ENCODE measurements around the gene TMEM212.

Gene TMEM212

DNA sequence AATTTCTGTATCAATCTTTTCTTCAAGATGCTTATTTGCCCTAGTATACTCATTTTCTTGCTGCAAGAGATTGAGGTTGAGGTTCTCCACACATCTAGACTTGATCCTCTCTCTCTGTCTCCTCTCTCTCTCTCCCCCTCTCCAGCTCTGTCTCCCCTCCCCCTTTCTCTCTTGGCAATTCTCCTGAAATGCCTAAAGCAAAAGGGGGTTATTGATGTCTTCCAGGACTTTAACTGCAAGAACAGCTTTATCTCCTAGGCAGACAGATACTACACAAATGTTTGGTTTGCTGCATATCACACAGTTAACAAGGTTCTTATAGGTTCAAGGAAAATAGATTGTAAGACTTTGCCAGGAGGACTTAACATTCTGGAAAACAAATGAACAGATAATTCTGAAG, 52.1 kb downstream of the TMEM212 start:
- TF ChIP-seq EZH2phosphoT487 (IDR thresholded peaks at IDR 0.05; ENCODE audit: borderline replicate concordance) (no peak), CTCF (conservative IDR thresholded peaks at IDR 0.05; ENCODE audit: low read length) (no peak)
- H3K27me3 ChIP-seq (ENCODE audit: insufficient read depth, low read length, poor library complexity, severe bottlenecking), result no peaks in the 10 kb centered on the region
- no peaks in the 10 kb centered on the region for H3F3A ChIP-seq (ENCODE audit: low read depth)
- no peak overlapping the region for H3K9ac ChIP-seq (ENCODE audit: low read depth, low read length, poor library complexity, severe bottlenecking)
- H2AFZ ChIP-seq (ENCODE audit: low read length), result no peak overlapping the region
- H3K4me2 ChIP-seq (ENCODE audit: low read depth, low read length, poor library complexity, severe bottlenecking), result no peak overlapping the region
- no peaks in the 10 kb centered on the region for H3K4me1 ChIP-seq (ENCODE audit: insufficient read depth, low read length, poor library complexity, severe bottlenecking)
- no peaks in the 10 kb centered on the region for H3K36me3 ChIP-seq (ENCODE audit: insufficient read depth, low read length)
- H3K9me3 ChIP-seq (ENCODE audit: insufficient read depth, low read depth, low read length), result no peaks in the 10 kb centered on the region
- no peaks in the 10 kb centered on the region for H4K20me1 ChIP-seq (ENCODE audit: insufficient read depth, low read length, poor library complexity, severe bottlenecking)
- no peak overlapping the region for H3K4me3 ChIP-seq (ENCODE audit: low read length, poor library complexity, severe bottlenecking)
- no peaks in the 10 kb centered on the region for H3K9me2 ChIP-seq (replicated peaks; ENCODE audit: low read depth, low read length)
- no peaks in the 10 kb centered on the region for H3K79me2 ChIP-seq (ENCODE audit: insufficient read depth, low read length)

- Histone ChIP-seq H3K9me2 (replicated peaks; ENCODE audit: low read depth, low read length) (no peaks in the 10 kb centered on the region), H3K27me3 (ENCODE audit: insufficient read depth, low read length, poor library complexity, severe bottlenecking) (no peaks in the 10 kb centered on the region), H4K20me1 (ENCODE audit: insufficient read depth, low read length, poor library complexity, severe bottlenecking) (no peaks in the 10 kb centered on the region), H3K4me2 (ENCODE audit: low read depth, low read length, poor library complexity, severe bottlenecking) (no peak overlapping the region), H3F3A (ENCODE audit: low read depth) (no peaks in the 10 kb centered on the region), H3K36me3 (ENCODE audit: insufficient read depth, low read length) (no peaks in the 10 kb centered on the region), H3K4me3 (ENCODE audit: low read length, poor library complexity, severe bottlenecking) (no peak overlapping the region), H3K9ac (ENCODE audit: low read depth, low read length, poor library complexity, severe bottlenecking) (no peak overlapping the region), H3K79me2 (ENCODE audit: insufficient read depth, low read length) (no peaks in the 10 kb centered on the region), H3K4me1 (ENCODE audit: insufficient read depth, low read length, poor library complexity, severe bottlenecking) (no peaks in the 10 kb centered on the region), H2AFZ (ENCODE audit: low read length) (no peak overlapping the region), H3K9me3 (ENCODE audit: insufficient read depth, low read depth, low read length) (no peaks in the 10 kb centered on the region)
- no peak for TF ChIP-seq CTCF (conservative IDR thresholded peaks at IDR 0.05; ENCODE audit: low read length)
- no peak for TF ChIP-seq EZH2phosphoT487 (IDR thresholded peaks at IDR 0.05; ENCODE audit: borderline replicate concordance)
These were observed 52.8 kb downstream of the TMEM212 start for GRCh38 chr3:171895900-171896299.

- Histone ChIP-seq H3K4me1 (ENCODE audit: insufficient read depth, low read length, poor library complexity, severe bottlenecking) (no peaks in the 10 kb centered on the region), H3K9ac (ENCODE audit: low read depth, low read length, poor library complexity, severe bottlenecking) (no peak overlapping the region), H2AFZ (ENCODE audit: low read length) (no peak overlapping the region), H4K20me1 (ENCODE audit: insufficient read depth, low read length, poor library complexity, severe bottlenecking) (no peaks in the 10 kb centered on the region), H3K9me2 (replicated peaks; ENCODE audit: low read depth, low read length) (no peaks in the 10 kb centered on the region), H3K9me3 (ENCODE audit: insufficient read depth, low read depth, low read length) (no peaks in the 10 kb centered on the region), H3K4me2 (ENCODE audit: low read depth, low read length, poor library complexity, severe bottlenecking) (no peak overlapping the region), H3K36me3 (ENCODE audit: insufficient read depth, low read length) (no peaks in the 10 kb centered on the region), H3F3A (ENCODE audit: low read depth) (no peaks in the 10 kb centered on the region), H3K27me3 (ENCODE audit: insufficient read depth, low read length, poor library complexity, severe bottlenecking) (no peaks in the 10 kb centered on the region), H3K4me3 (ENCODE audit: low read length, poor library complexity, severe bottlenecking) (no peak overlapping the region), H3K79me2 (ENCODE audit: insufficient read depth, low read length) (no peaks in the 10 kb centered on the region)
- TF ChIP-seq CTCF (conservative IDR thresholded peaks at IDR 0.05; ENCODE audit: low read length) (no peak), EZH2phosphoT487 (IDR thresholded peaks at IDR 0.05; ENCODE audit: borderline replicate concordance) (no peak)
These were observed 53.2 kb downstream of the TMEM212 start for GRCh38 chr3:171896316-171896715.
